Brain microvascular endothelial cell (primary cell): ENCODE measurements around the gene DPP10.

Experiments used
- DNase-seq: peaks from one replicate; pipeline ENCODE4 v3.0.0-alpha.2; 2020
- H3K27ac ChIP-seq: fragments of 250-450 bp; sonication (Bioruptor Pico); 2 replicates; pipeline ENCODE4 v1.5.1; 2020; ENCODE audit warnings: mild to moderate bottlenecking, moderate library complexity
- H3K27me3 ChIP-seq: fragments of 250-450 bp; sonication (Bioruptor Pico); replicated peaks from 2 replicates; pipeline ENCODE4 v1.5.1; 2020; ENCODE audit warnings: mild to moderate bottlenecking
- H3K36me3 ChIP-seq: fragments of 250-450 bp; sonication (Bioruptor Pico); replicated peaks from 2 replicates; pipeline ENCODE4 v1.5.1; 2020; ENCODE audit warnings: mild to moderate bottlenecking
- H3K4me3 ChIP-seq: 2 replicates; pipeline ENCODE4 v1.5.1; 2011; ENCODE audit warnings: low read depth, mild to moderate bottlenecking, control low read depth, low read length, moderate library complexity
- in situ Hi-C: cut with HindIII; loops from 2 replicates; pipeline ENCODE4 v1.10.0; 2017; ENCODE audit warnings: low sequenced_read_pairs, low pct_ligation_motif_present
- TF ChIP-seq, protein P1 (sequence below): IDR thresholded peaks from 2 replicates; pipeline ENCODE4 v1.5.1; 2011; ENCODE audit warnings: low read depth, mild to moderate bottlenecking, moderate library complexity, low read length, control low read depth, inconsistent platforms; ENCODE audit errors: missing control alignments

The DPP10 gene

DNA sequence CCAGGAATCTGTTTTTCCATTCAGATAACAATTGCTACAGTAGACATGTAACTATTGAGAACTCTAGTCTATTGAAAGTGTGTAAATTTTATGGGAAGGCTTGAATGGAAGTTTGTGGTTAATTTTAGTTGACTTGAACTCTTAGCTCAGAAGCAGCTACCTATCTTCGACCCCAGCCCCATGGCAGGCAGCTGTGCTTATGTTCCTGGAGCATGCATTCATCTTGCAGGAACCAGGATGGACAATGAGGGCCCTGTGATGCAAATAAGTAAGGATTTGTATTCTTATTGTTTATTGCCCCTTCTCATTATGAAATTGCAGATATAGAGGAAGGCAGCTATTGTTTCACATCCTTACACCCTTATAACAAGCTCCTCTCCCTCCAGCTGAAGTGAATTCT, 1252.2 kb downstream of the DPP10 start:
- Histone ChIP-seq H3K27ac (no peak overlapping the region), H3K36me3 (no peaks in the 10 kb centered on the region)
- in situ Hi-C loops, result no loop called here

DNA sequence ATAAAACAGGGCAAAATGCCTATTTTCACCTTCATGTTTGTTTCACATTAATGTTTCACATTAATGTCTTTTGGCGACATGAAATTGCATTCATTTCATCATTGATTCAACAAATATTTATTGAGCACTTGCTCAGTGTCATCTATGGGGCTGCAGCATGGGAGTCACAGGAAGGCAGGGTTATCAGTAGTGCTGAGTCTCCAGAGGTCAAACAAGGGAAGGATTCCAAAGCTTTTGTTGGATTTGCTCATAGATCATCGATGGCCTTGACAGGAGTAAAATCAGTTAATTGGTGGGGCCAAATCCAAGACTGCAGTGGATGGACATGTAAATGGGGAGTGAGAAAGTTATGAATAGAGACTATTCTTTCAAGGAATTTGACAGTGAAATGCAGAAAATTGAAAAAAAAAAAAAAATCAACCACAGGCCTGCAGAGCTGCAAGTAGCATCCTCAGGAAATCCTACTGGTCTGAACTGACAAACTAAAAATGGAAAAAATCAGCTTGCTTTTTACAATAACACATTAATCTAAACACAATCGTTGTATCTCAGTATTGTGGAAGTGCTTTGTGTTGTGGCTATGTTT, 1290.8 kb downstream of the DPP10 start:
- no peak overlapping the region for H3K27ac ChIP-seq
- H3K36me3 ChIP-seq, result no peaks in the 10 kb centered on the region
- H3K4me3 ChIP-seq, result no peak overlapping the region
- TF ChIP-seq, protein P1, sequence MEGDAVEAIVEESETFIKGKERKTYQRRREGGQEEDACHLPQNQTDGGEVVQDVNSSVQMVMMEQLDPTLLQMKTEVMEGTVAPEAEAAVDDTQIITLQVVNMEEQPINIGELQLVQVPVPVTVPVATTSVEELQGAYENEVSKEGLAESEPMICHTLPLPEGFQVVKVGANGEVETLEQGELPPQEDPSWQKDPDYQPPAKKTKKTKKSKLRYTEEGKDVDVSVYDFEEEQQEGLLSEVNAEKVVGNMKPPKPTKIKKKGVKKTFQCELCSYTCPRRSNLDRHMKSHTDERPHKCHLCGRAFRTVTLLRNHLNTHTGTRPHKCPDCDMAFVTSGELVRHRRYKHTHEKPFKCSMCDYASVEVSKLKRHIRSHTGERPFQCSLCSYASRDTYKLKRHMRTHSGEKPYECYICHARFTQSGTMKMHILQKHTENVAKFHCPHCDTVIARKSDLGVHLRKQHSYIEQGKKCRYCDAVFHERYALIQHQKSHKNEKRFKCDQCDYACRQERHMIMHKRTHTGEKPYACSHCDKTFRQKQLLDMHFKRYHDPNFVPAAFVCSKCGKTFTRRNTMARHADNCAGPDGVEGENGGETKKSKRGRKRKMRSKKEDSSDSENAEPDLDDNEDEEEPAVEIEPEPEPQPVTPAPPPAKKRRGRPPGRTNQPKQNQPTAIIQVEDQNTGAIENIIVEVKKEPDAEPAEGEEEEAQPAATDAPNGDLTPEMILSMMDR, result no peak
- H3K27me3 ChIP-seq, result no peaks in the 10 kb centered on the region
- in situ Hi-C loops, result no loop called here
- DNase-seq, result no peak

More for the DNA sequence above, 1252.2 kb downstream of the DPP10 start:
- H3K27me3 ChIP-seq, result no peaks in the 10 kb centered on the region
- TF ChIP-seq, protein P1, result no peak
- DNase-seq, result no peak
- H3K4me3 ChIP-seq, result no peak overlapping the region

DNA sequence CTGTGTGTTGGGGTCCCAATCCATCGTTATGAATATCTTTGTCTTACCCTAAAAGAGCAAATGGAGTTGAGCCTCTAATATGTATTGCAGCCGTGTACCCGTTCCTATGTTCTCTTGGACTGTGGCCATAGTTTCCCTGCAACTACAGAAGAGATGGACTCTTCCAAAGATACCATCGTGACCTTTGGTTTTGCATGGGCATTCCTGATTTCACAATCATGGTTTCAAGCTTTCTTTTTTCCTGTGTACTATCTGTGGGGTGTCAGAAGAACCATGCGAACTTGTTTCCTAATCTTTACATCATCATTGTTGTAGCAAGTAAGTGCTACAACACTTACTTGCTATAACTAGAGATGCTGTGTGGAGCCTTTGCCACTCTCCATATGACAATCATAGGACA, 1295.7 kb downstream of the DPP10 start:
- Histone ChIP-seq H3K36me3 (no peaks in the 10 kb centered on the region), H3K27ac (no peak overlapping the region), H3K4me3 (no peak overlapping the region), H3K27me3 (no peaks in the 10 kb centered on the region)
- in situ Hi-C loops, result no loop called here
- no peak for DNase-seq
- TF ChIP-seq, protein P1, result no peak

DNA sequence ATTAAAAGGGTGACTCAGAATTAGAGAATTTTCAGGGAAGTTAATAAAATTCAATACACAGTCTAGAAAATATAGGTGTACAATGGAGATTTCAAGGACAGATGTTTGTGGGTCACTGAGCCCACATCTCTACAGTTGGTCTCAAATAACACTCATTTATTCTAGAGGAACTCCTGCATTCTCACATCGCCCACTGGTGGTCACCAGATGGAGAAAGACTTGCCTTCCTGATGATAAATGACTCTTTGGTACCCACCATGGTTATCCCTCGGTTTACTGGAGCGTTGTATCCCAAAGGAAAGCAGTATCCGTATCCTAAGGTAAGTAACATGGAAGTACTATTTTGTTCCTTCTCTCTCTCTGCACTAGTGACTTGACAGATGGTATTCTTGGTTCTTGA, 1297.1 kb downstream of the DPP10 start:
- no peak overlapping the region for H3K27ac ChIP-seq
- H3K27me3 ChIP-seq, result no peaks in the 10 kb centered on the region
- DNase-seq, result no peak
- TF ChIP-seq, protein P1, result no peak
- in situ Hi-C loops, result no loop called here
- H3K4me3 ChIP-seq, result no peak overlapping the region
- no peaks in the 10 kb centered on the region for H3K36me3 ChIP-seq

DNA sequence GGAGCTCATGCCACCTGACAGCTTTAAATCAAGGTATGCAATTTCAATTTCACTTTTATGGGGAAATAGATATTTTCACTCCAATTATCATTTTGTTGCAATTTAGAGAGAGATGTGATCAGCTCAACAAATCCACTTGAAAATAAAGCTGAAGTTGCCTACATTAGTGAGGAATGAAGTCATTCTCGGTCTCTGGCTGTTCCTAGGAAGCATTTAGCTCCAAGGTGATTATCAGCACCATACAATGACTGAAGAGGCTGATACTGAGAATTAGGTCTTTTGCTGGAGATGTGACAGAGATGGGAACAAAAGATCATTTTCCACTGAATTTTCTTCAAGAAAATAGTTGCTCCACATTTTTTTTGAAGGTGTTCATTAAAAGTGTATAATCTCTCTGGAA, 1303.7 kb downstream of the DPP10 start:
- Histone ChIP-seq H3K27ac (no peak overlapping the region), H3K36me3 (no peaks in the 10 kb centered on the region), H3K27me3 (no peaks in the 10 kb centered on the region), H3K4me3 (no peak overlapping the region)
- TF ChIP-seq, protein P1, result no peak
- no peak for DNase-seq
- in situ Hi-C loops, result no loop called here

DNA sequence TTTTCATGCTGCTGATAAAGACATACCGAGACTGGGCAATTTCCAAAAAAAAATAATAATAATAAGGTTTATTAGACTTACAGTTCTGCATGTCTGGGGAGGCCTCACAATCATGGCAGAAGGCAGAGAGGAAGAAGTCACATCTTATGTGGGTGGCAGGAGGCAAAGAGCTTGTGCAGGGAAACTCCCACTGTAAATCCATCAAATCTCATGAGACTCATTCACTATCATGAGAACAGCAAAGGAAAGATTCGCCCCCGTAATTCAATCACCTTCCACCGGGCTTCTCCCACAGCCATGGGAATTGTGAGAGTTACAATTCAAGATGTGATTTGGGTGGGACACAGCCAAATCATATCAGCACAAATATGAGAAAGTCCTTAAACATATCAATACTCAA, 1314.8 kb downstream of the DPP10 start:
- TF ChIP-seq, protein P1, result no peak
- Histone ChIP-seq H3K27ac (no peak overlapping the region), H3K27me3 (no peaks in the 10 kb centered on the region), H3K36me3 (no peaks in the 10 kb centered on the region), H3K4me3 (no peak overlapping the region)
- in situ Hi-C loops, result no loop called here
- DNase-seq, result no peak
